ENCODE data around the gene KLHDC10. TPM values are rescaled to one million over a fixed set of nuclear protein-coding genes. Genes with fewer than 3 reads are reported as not detected.

Gene KLHDC10
- total and polyA plus RNA-seq, 2 of the 13 experiments (the other 11 are each of a cell fraction or from before 2014, with no cell fraction given): 11.9 to 21.6 TPM

DNA sequence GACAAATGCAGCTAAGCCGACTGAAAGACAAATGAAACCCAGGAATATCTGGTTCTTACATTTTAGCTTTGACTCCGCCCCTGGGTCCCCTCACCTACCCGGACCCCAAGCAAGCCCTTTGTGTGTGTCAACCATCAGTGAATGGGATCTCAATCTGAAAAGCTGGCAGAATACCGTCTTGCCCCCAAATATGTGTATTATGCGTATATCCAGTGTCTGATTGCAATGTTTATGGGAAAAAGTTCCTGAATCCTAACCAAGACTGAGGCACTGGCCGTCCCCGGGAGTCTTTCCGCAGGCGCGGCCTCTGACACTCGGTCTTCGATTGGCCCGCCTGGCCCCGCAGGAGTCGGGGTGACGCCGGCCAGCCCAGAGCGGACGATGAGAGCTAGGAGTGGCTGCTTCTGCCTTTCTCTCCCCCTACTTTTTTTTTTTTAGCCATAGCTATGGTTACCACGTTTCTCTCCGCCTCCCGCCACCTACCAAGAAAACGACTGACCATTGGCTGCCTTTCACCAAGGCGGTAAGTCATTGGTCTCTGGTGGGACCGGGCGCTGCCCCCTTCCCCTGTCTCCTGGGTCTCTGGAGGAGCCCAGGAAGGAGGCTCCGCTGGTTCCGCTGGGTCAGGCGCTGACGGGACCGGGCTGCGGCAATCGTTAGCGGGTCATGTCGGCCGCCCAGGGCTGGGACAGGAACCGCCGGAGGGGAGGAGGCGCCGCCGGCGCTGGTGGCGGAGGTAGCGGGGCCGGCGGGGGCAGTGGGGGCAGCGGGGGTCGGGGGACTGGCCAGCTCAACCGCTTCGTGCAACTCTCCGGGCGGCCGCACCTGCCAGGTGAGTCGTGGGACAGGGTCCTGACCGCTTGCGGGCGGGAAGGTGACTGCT, at the start of gene KLHDC10 (continued):
- TF ChIP-seq, protein P1, sequence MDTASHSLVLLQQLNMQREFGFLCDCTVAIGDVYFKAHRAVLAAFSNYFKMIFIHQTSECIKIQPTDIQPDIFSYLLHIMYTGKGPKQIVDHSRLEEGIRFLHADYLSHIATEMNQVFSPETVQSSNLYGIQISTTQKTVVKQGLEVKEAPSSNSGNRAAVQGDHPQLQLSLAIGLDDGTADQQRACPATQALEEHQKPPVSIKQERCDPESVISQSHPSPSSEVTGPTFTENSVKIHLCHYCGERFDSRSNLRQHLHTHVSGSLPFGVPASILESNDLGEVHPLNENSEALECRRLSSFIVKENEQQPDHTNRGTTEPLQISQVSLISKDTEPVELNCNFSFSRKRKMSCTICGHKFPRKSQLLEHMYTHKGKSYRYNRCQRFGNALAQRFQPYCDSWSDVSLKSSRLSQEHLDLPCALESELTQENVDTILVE (CRISPR knock-in tag; IDR thresholded peaks at IDR 0.05): no peak
- TF ChIP-seq, protein P2, sequence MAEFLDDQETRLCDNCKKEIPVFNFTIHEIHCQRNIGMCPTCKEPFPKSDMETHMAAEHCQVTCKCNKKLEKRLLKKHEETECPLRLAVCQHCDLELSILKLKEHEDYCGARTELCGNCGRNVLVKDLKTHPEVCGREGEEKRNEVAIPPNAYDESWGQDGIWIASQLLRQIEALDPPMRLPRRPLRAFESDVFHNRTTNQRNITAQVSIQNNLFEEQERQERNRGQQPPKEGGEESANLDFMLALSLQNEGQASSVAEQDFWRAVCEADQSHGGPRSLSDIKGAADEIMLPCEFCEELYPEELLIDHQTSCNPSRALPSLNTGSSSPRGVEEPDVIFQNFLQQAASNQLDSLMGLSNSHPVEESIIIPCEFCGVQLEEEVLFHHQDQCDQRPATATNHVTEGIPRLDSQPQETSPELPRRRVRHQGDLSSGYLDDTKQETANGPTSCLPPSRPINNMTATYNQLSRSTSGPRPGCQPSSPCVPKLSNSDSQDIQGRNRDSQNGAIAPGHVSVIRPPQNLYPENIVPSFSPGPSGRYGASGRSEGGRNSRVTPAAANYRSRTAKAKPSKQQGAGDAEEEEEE (CRISPR knock-in tag; IDR thresholded peaks at IDR 0.05; ENCODE audit: borderline replicate concordance): no peak
- TF ChIP-seq, protein P3, sequence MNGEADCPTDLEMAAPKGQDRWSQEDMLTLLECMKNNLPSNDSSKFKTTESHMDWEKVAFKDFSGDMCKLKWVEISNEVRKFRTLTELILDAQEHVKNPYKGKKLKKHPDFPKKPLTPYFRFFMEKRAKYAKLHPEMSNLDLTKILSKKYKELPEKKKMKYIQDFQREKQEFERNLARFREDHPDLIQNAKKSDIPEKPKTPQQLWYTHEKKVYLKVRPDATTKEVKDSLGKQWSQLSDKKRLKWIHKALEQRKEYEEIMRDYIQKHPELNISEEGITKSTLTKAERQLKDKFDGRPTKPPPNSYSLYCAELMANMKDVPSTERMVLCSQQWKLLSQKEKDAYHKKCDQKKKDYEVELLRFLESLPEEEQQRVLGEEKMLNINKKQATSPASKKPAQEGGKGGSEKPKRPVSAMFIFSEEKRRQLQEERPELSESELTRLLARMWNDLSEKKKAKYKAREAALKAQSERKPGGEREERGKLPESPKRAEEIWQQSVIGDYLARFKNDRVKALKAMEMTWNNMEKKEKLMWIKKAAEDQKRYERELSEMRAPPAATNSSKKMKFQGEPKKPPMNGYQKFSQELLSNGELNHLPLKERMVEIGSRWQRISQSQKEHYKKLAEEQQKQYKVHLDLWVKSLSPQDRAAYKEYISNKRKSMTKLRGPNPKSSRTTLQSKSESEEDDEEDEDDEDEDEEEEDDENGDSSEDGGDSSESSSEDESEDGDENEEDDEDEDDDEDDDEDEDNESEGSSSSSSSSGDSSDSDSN (CRISPR knock-in tag; IDR thresholded peaks at IDR 0.05): peak; percentile 30; the same call in 1 of the 2 replicates
- TF ChIP-seq ZFX (CRISPR knock-in tag; IDR thresholded peaks at IDR 0.05; ENCODE audit: low read depth): peak; percentile 84
- TF ChIP-seq, protein P4, sequence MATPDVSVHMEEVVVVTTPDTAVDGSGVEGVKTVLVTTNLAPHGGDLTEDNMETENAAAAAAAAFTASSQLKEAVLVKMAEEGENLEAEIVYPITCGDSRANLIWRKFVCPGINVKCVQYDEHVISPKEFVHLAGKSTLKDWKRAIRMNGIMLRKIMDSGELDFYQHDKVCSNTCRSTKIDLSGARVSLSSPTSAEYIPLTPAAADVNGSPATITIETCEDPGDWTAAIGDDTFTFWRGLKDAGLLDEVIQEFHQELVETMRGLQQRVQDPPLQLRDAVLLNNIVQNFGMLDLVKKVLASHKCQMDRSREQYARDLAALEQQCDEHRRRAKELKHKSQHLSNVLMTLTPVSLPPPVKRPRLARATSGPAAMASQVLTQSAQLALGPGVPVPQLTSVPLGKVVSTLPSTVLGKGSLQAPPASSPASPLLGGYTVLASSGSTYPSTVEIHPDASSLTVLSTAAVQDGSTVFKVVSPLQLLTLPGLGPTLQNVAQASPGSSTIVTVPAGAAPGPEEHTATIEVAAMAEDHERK (CRISPR knock-in tag; IDR thresholded peaks at IDR 0.05; ENCODE audit: low read depth): 0 out of 2 replicates have a peak, but pooled peaks have one; percentile 51
- no peak for TF ChIP-seq ZFP62 (CRISPR knock-in tag; IDR thresholded peaks at IDR 0.05)
- peak; percentile 98 for TF ChIP-seq NFYB (CRISPR knock-in tag; IDR thresholded peaks at IDR 0.05)
- TF ChIP-seq, protein P5, sequence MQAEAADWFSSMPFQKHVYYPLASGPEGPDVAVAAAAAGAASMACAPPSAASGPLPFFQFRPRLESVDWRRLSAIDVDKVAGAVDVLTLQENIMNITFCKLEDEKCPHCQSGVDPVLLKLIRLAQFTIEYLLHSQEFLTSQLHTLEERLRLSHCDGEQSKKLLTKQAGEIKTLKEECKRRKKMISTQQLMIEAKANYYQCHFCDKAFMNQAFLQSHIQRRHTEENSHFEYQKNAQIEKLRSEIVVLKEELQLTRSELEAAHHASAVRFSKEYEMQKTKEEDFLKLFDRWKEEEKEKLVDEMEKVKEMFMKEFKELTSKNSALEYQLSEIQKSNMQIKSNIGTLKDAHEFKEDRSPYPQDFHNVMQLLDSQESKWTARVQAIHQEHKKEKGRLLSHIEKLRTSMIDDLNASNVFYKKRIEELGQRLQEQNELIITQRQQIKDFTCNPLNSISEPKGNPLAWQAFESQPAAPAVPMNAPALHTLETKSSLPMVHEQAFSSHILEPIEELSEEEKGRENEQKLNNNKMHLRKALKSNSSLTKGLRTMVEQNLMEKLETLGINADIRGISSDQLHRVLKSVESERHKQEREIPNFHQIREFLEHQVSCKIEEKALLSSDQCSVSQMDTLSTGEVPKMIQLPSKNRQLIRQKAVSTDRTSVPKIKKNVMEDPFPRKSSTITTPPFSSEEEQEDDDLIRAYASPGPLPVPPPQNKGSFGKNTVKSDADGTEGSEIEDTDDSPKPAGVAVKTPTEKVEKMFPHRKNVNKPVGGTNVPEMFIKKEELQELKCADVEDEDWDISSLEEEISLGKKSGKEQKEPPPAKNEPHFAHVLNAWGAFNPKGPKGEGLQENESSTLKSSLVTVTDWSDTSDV (CRISPR knock-in tag; IDR thresholded peaks at IDR 0.05): peak; percentile 25; the same call in 1 of the 2 replicates
- no peak for TF ChIP-seq SOX13 (IDR thresholded peaks at IDR 0.05)
- peak in 1 of 2 experiments; percentile 41; a peak in 1 of 4 replicates for TF ChIP-seq SOX13 (CRISPR knock-in tag; conservative IDR thresholded peaks at IDR 0.05 in 1 of 2, IDR thresholded peaks at IDR 0.05 in 1 of 2)
- TF ChIP-seq SNAI1 (CRISPR knock-in tag; IDR thresholded peaks at IDR 0.05; ENCODE audit: borderline replicate concordance): no peak
- no peak for TF ChIP-seq NCOR1 (IDR thresholded peaks at IDR 0.05; ENCODE audit: borderline replicate concordance, low read length)
- peak; percentile 70; the same call in 1 of the 2 replicates for TF ChIP-seq CBX5 (CRISPR knock-in tag; IDR thresholded peaks at IDR 0.05; ENCODE audit: borderline replicate concordance)
- TF ChIP-seq, protein P6, sequence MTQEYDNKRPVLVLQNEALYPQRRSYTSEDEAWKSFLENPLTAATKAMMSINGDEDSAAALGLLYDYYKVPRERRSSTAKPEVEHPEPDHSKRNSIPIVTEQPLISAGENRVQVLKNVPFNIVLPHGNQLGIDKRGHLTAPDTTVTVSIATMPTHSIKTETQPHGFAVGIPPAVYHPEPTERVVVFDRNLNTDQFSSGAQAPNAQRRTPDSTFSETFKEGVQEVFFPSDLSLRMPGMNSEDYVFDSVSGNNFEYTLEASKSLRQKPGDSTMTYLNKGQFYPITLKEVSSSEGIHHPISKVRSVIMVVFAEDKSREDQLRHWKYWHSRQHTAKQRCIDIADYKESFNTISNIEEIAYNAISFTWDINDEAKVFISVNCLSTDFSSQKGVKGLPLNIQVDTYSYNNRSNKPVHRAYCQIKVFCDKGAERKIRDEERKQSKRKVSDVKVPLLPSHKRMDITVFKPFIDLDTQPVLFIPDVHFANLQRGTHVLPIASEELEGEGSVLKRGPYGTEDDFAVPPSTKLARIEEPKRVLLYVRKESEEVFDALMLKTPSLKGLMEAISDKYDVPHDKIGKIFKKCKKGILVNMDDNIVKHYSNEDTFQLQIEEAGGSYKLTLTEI (CRISPR knock-in tag; conservative IDR thresholded peaks at IDR 0.05): no peak
- no peak for TF ChIP-seq HNRNPH1 (optimal IDR thresholded peaks at IDR 0.05; ENCODE audit: low read depth, low read length)
- TF ChIP-seq FOXK2 (IDR thresholded peaks at IDR 0.05): 0 out of 2 replicates have a peak, but pooled peaks have one; percentile 48
